ENCODE measurements around the gene XPO1.
"Not testable (repeated sequence)": the region's sequence is repeated elsewhere in the genome, so short reads cannot be mapped to it uniquely, and the experiment has no call there.

XPO1 gene

DNA sequence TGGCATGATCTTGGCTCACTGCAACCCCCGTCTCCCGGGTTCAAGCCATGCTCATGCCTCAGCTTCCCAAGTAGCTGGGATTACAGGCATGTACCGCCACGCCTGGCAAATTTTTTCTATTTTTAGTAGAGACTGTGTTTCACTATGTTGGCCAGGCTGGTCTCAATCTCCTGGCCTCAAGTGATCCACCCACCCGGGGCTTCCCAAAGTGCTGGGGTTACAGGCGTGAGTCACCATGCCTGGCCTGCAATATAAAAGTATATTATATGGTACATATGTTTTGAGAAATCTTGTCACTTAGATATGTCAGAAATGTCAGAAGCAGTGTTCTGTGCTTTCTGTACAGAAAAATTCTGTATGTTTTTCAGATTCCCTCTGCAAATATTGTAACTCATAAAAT, 19.2 kb upstream of the XPO1 start:
- Histone ChIP-seq H3K4me1 (ENCODE audit: control insufficient read depth, insufficient read depth, low read length) (no peaks in the 10 kb centered on the region), H3K27me3 (ENCODE audit: control insufficient read depth, insufficient read depth, low read length) (no peaks in the 10 kb centered on the region), H3K36me3 (ENCODE audit: control insufficient read depth, insufficient read depth, low read length) (no peaks in the 10 kb centered on the region), H3K27ac (ENCODE audit: low read length) (no peak overlapping the region), H3K4me3 (ENCODE audit: low read length) (no peak overlapping the region), H3K9me3 (ENCODE audit: control insufficient read depth, insufficient read depth, low read length) (no peaks in the 10 kb centered on the region)
- DNase-seq (ENCODE audit: low read depth, low spot score): no peak
- no CpG with 5 or more reads among the region's 6 CpGs for WGBS (ENCODE audit: insufficient coverage, insufficient read length)

- H3K4me3 ChIP-seq (ENCODE audit: low read length): no peak overlapping the region
- H3K27ac ChIP-seq (ENCODE audit: low read length): no peak overlapping the region
- no peaks in the 10 kb centered on the region for H3K36me3 ChIP-seq (ENCODE audit: control insufficient read depth, insufficient read depth, low read length)
- H3K4me1 ChIP-seq (ENCODE audit: control insufficient read depth, insufficient read depth, low read length): peaks cover 5% of the 10 kb centered on the region; the same call in 1 of the 2 replicates
- no peak for DNase-seq (ENCODE audit: low read depth, low spot score)
- no peaks in the 10 kb centered on the region for H3K9me3 ChIP-seq (ENCODE audit: control insufficient read depth, insufficient read depth, low read length)
- no CpG with 5 or more reads among the region's 1 CpG for WGBS (ENCODE audit: insufficient coverage, insufficient read length)
- H3K27me3 ChIP-seq (ENCODE audit: control insufficient read depth, insufficient read depth, low read length): no peaks in the 10 kb centered on the region
Observed at GRCh38 chr2:61554604-61555003, 16.4 kb upstream of the XPO1 start.

DNA sequence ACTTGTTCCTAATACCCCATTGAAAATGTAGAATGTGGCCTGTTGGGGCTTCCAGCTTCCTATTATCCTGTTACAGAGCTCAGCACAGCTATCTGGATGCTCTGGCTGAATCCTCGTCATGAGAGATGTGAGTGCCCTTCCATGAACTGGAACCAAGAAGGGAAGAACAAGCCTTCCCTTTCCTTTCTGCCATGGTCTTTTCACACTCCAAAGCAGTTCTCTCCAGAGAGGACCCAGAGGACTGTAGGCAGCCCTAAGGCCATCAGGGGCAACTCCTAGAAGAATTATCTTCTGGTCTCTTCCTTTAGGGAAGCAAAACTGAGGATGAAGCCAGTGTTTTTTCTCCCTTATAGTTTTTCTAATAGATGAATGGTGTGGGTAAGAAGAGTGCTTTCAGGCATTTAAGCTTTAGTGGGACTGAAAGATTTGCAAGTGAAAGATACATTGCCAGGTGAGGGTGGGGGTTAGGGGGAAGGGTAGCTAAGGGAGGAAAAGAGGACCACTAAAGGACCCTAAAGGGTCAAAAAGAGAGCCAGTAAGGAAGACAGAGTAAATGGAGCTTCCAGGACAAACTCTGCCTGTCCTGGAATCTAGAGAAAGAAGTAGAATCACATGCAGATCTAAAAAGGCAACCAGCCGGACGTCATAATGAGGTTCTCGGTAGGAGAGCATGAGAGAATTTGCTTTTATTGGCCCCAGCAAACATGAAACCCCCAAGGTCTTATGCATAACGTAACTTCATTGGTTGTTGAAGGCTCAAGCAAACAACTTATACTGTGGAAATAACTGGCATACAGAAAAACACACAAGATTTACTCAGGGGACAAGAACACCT, 12.4 kb upstream of the XPO1 start:
- H3K27me3 ChIP-seq (ENCODE audit: control insufficient read depth, insufficient read depth, low read length): no peaks in the 10 kb centered on the region
- no CpG with 5 or more reads among the region's 5 CpGs for WGBS (ENCODE audit: insufficient coverage, insufficient read length)
- H3K36me3 ChIP-seq (ENCODE audit: control insufficient read depth, insufficient read depth, low read length): no peaks in the 10 kb centered on the region
- peaks cover 7% of the 10 kb centered on the region; the same call in 1 of the 2 replicates for H3K4me1 ChIP-seq (ENCODE audit: control insufficient read depth, insufficient read depth, low read length)
- H3K27ac ChIP-seq (ENCODE audit: low read length): no peak overlapping the region
- no peak overlapping the region for H3K4me3 ChIP-seq (ENCODE audit: low read length)
- DNase-seq (ENCODE audit: low read depth, low spot score): no peak
- H3K9me3 ChIP-seq (ENCODE audit: control insufficient read depth, insufficient read depth, low read length): no peaks in the 10 kb centered on the region

GRCh38 chr2:61549546-61549945, 11.4 kb upstream of the XPO1 start:
- no CpG with 5 or more reads among the region's 2 CpGs for WGBS (ENCODE audit: insufficient coverage, insufficient read length)
- H3K36me3 ChIP-seq (ENCODE audit: control insufficient read depth, insufficient read depth, low read length): no peaks in the 10 kb centered on the region
- H3K27me3 ChIP-seq (ENCODE audit: control insufficient read depth, insufficient read depth, low read length): no peaks in the 10 kb centered on the region
- H3K9me3 ChIP-seq (ENCODE audit: control insufficient read depth, insufficient read depth, low read length): no peaks in the 10 kb centered on the region
- DNase-seq (ENCODE audit: low read depth, low spot score): no peak
- no peak overlapping the region for H3K27ac ChIP-seq (ENCODE audit: low read length)
- H3K4me3 ChIP-seq (ENCODE audit: low read length): no peak overlapping the region
- H3K4me1 ChIP-seq (ENCODE audit: control insufficient read depth, insufficient read depth, low read length): peaks cover 7% of the 10 kb centered on the region; the same call in 1 of the 2 replicates

DNA sequence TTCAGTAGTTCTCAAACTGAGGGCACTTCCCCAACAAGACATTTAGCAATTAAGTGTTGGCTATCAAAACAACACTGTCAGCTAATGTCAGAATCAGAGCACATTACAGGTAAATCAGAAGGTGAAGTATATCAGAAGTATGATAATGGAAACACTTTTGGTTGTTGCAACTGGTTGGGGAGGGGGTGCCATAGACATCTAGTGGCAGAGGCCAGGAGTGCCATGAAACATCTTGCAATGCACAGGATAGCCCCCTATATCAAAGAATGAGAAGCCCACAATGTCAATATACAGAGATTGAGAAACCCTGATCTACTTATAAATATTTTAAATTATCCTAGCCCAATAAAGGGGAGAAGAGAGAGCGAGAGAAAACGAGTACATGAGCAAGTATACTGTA, 4.9 kb upstream of the XPO1 start:
- Histone ChIP-seq H3K4me1 (ENCODE audit: control insufficient read depth, insufficient read depth, low read length) (no peaks in the 10 kb centered on the region), H3K27me3 (ENCODE audit: control insufficient read depth, insufficient read depth, low read length) (no peaks in the 10 kb centered on the region), H3K27ac (ENCODE audit: low read length) (no peak overlapping the region), H3K4me3 (ENCODE audit: low read length) (no peak overlapping the region), H3K36me3 (ENCODE audit: control insufficient read depth, insufficient read depth, low read length) (no peaks in the 10 kb centered on the region), H3K9me3 (ENCODE audit: control insufficient read depth, insufficient read depth, low read length) (no peaks in the 10 kb centered on the region)
- DNase-seq (ENCODE audit: low read depth, low spot score): no peak
- no CpG with 5 or more reads among the region's 2 CpGs for WGBS (ENCODE audit: insufficient coverage, insufficient read length)

DNA sequence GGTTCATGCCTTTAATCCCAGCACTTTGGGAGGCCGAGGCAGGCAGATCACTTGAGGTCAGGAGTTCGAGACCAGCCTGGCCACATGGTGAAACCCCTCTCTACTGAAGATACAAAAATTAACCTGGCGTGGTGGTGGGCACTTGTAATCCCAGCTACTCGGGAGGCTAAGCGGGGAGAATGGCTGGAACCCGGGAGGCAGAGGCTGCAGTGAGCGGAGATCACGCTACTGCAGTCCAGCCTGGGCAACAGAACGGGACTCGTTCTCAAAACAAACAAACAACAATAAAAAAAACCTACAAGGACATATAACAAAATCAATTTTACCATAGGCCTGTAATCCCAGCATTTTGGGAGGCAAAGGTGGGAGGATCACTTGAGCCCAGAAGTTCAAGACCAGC, 2.0 kb upstream of the XPO1 start:
- not testable (repeated sequence) for H3K27ac ChIP-seq (ENCODE audit: low read length); H3K9me3 ChIP-seq (ENCODE audit: control insufficient read depth, insufficient read depth, low read length)
- no CpG with 5 or more reads among the region's 10 CpGs for WGBS (ENCODE audit: insufficient coverage, insufficient read length)

DNA sequence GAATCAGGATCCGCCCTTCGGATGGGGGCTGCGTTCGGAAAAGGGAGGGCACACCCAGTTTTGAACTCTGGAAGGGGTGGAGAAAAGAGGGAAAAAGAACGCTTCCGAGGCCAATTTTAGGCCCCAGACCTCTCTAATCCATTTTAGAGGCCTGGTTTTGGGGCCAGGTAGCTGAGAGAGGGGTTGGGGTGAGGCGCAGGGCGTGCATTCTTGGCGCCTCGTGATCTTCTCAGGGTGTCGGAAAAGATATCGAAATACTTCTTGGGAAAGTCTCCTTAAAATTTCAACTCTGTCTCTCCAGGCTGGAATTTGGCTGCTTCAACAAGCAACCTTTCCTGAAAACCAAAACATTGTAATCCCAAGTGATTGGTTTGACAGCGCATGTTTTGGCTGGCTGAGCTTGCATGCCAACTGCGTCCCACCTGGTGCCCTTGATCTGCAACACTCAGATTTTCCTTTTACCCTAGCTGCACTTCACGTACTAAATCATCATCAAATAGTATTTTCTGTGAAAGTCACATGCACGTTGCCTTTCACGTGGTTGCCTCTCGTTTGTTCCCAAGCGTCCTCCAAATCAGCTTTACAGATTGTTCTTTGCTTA, 864 bp upstream of the XPO1 start:
- H3K4me3 ChIP-seq (ENCODE audit: low read length): peak overlapping the region; percentile 22; the same call in 1 of the 2 replicates
- no peaks in the 10 kb centered on the region for H3K27me3 ChIP-seq (ENCODE audit: control insufficient read depth, insufficient read depth, low read length)
- H3K9me3 ChIP-seq (ENCODE audit: control insufficient read depth, insufficient read depth, low read length): no peaks in the 10 kb centered on the region
- WGBS (ENCODE audit: insufficient coverage, insufficient read length): no CpG with 5 or more reads among the region's 19 CpGs
- no peak overlapping the region for H3K27ac ChIP-seq (ENCODE audit: low read length)
- no peak for DNase-seq (ENCODE audit: low read depth, low spot score)
- H3K4me1 ChIP-seq (ENCODE audit: control insufficient read depth, insufficient read depth, low read length): no peaks in the 10 kb centered on the region
- H3K36me3 ChIP-seq (ENCODE audit: control insufficient read depth, insufficient read depth, low read length): no peaks in the 10 kb centered on the region

More for the DNA sequence above, 2.0 kb upstream of the XPO1 start:
- not testable (repeated sequence) for H3K4me1 ChIP-seq (ENCODE audit: control insufficient read depth, insufficient read depth, low read length); H3K27me3 ChIP-seq (ENCODE audit: control insufficient read depth, insufficient read depth, low read length); H3K36me3 ChIP-seq (ENCODE audit: control insufficient read depth, insufficient read depth, low read length); DNase-seq (ENCODE audit: low read depth, low spot score); H3K4me3 ChIP-seq (ENCODE audit: low read length)

GRCh38 chr2:61537950-61538199, 281 bp downstream of the XPO1 start:
- peak overlapping the region; percentile 84 for H3K4me3 ChIP-seq (ENCODE audit: low read length)
- DNase-seq (ENCODE audit: low read depth, low spot score): no peak
- H3K9me3 ChIP-seq (ENCODE audit: control insufficient read depth, insufficient read depth, low read length): no peaks in the 10 kb centered on the region
- H3K4me1 ChIP-seq (ENCODE audit: control insufficient read depth, insufficient read depth, low read length): no peaks in the 10 kb centered on the region
- no peaks in the 10 kb centered on the region for H3K27me3 ChIP-seq (ENCODE audit: control insufficient read depth, insufficient read depth, low read length)
- H3K36me3 ChIP-seq (ENCODE audit: control insufficient read depth, insufficient read depth, low read length): no peaks in the 10 kb centered on the region
- WGBS (ENCODE audit: insufficient coverage, insufficient read length): no CpG with 5 or more reads among the region's 15 CpGs
- H3K27ac ChIP-seq (ENCODE audit: low read length): no peak overlapping the region

DNA sequence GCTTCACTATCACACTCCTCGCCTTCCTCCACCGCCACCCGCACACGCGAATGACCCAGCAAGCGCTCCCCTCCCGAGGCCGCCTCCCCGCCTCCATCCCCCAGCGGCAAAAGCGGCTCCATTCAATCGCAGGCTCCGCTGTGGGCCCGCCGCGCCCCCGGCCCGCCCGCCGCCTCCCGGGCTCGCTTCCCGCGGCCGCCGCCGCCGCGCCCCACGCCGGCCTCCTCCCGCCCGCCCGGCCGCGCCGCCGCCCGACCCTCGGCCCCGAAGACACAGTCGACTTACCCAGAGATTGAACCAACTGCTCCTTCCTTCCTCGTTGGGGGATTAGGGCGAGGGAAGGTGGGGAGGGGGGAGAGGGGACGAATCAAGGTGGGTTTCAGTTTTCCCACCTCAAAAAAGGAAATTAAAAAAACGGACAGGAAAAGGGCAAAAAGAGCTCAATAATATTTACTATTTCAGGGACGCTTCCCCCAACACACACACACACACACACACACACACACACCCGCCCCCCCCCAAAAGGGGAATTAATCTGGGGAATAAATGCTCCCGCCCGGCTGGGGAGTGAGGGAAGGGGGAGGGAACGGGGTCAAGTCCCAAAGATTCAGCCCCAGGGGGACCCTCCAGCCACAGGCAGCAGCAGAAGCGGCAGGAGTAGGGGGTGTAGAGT, 743 bp downstream of the XPO1 start:
- Histone ChIP-seq H3K4me3 (ENCODE audit: low read length) (peak overlapping the region; percentile 84), H3K36me3 (ENCODE audit: control insufficient read depth, insufficient read depth, low read length) (no peaks in the 10 kb centered on the region), H3K27ac (ENCODE audit: low read length) (no peak overlapping the region), H3K27me3 (ENCODE audit: control insufficient read depth, insufficient read depth, low read length) (no peaks in the 10 kb centered on the region), H3K9me3 (ENCODE audit: control insufficient read depth, insufficient read depth, low read length) (no peaks in the 10 kb centered on the region), H3K4me1 (ENCODE audit: control insufficient read depth, insufficient read depth, low read length) (no peaks in the 10 kb centered on the region)
- DNase-seq (ENCODE audit: low read depth, low spot score): no peak
- WGBS (ENCODE audit: insufficient coverage, insufficient read length): no CpG with 5 or more reads among the region's 52 CpGs

- H3K27ac ChIP-seq (ENCODE audit: low read length): no peak overlapping the region
- H3K9me3 ChIP-seq (ENCODE audit: control insufficient read depth, insufficient read depth, low read length): no peaks in the 10 kb centered on the region
- no CpG with 5 or more reads among the region's 26 CpGs for WGBS (ENCODE audit: insufficient coverage, insufficient read length)
- H3K4me1 ChIP-seq (ENCODE audit: control insufficient read depth, insufficient read depth, low read length): no peaks in the 10 kb centered on the region
- no peaks in the 10 kb centered on the region for H3K36me3 ChIP-seq (ENCODE audit: control insufficient read depth, insufficient read depth, low read length)
- DNase-seq (ENCODE audit: low read depth, low spot score): peak; percentile 70
- H3K27me3 ChIP-seq (ENCODE audit: control insufficient read depth, insufficient read depth, low read length): no peaks in the 10 kb centered on the region
- H3K4me3 ChIP-seq (ENCODE audit: low read length): peak overlapping the region; percentile 84
Observed at GRCh38 chr2:61536572-61537276, 1.4 kb downstream of the XPO1 start.
